22Rv1 (cell line): ENCODE results near the gene SLC9A9.

ENCODE experiments used
- H3K27ac ChIP-seq: fragments of 450-650 bp; 2 replicates; pipeline ENCODE4 v1.5.1; 2017
- CTCF ChIP-seq: fragments of 450-650 bp; IDR thresholded peaks from 2 replicates; pipeline ENCODE4 v1.5.1; 2017; ENCODE audit warnings: mild to moderate bottlenecking
- ZFX ChIP-seq: fragments of 450-650 bp; IDR thresholded peaks from 2 replicates; pipeline ENCODE4 v1.6.1; 2017; ENCODE audit warnings: antibody characterized with exemption, borderline replicate concordance

SLC9A9 gene

DNA sequence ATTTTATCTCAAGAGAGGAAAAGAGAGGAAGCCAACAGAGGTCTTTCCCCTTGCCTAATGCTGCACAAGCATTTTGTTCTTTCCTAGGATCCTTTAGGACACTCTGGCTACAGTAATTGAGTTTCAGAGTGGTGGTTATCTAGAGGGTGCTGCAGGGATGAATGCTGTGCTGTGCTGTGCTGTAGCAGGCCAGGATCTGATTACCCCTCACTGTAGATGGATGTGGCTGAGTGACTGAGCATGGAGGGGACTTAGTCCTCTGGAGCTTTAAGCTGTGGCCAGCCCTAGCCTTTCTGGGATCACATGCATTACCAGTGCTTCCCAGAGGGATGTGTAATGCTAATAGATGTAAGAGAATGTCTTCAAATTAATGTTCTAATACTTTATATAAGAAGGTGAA lies 94.8 kb downstream of the SLC9A9 start:
- H3K27ac ChIP-seq, result no peak overlapping the region
- TF ChIP-seq ZFX, result no peak

DNA sequence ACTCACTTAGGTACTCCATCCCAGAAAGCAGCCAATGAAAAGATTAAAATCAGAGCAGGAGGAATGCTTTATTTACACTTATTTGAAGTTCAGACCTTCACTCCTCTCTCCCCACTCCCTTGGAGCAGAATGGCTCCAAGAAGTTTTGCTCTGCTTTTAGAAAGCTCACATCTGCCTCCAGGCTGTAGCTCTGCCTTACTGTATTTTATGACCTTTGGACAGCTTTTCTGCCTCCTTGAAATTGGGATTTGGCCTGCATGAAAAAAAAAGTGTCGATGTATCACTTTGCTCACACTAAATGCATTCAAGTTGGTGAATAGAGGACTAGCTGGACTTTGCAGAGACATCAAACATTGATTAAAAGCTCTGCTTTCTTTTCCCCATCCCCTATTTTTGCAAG lies 95.3 kb downstream of the SLC9A9 start:
- no peak overlapping the region for H3K27ac ChIP-seq
- TF ChIP-seq CTCF (no peak), ZFX (no peak)

DNA sequence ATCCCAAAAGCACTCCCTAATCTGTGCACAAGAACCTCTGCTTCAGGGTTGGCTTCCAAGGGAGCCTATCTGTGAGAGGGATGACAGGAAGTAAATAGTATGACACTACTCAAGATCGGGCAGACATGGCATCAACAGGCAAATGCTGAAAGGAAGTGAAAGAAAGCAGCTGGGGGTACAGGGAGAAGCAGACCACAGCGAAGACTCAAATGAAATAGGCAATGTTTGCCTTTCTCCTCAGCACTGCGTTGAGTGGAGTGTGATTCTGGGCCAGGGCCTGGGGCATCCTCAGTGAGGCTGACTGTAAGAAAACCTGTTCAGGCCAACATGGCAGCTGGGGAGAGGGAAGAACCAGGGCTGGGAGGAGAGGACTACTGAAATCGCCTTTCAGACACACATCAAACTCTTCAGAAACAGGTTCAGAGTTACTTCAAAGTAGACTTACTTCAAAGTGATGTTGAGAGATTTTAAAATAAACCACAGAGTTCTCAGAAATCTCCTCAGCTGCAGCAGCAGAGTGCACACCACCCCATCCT lies 96.6 kb downstream of the SLC9A9 start:
- H3K27ac ChIP-seq, result no peak overlapping the region
- TF ChIP-seq CTCF (no peak), ZFX (no peak)

DNA sequence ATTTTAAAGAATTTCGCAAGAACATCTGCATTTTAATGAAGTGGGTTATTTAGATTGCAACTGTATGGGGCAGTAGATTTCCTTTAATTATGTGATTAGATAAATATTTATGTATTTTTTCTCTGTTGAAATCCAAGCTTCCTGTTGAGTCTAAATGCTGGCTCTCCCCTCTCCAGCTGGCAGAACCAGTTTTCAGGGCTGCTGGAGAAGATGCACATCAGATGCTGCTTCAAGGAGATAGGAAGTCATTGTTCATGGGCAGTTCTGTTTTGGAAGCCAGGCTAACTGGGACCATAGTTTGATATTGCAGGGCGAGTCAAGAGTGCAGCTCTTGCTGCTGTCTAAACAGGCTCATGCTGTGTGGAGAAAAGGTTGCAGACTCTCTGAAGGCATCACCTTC lies 97.4 kb downstream of the SLC9A9 start:
- H3K27ac ChIP-seq, result no peak overlapping the region
- TF ChIP-seq ZFX, result no peak
- TF ChIP-seq CTCF, result no peak

- H3K27ac ChIP-seq, result no peak overlapping the region
- no peak for TF ChIP-seq CTCF
- no peak for TF ChIP-seq ZFX
Measured at GRCh38 chr3:143749926-143750325, 98.3 kb downstream of the SLC9A9 start.

DNA sequence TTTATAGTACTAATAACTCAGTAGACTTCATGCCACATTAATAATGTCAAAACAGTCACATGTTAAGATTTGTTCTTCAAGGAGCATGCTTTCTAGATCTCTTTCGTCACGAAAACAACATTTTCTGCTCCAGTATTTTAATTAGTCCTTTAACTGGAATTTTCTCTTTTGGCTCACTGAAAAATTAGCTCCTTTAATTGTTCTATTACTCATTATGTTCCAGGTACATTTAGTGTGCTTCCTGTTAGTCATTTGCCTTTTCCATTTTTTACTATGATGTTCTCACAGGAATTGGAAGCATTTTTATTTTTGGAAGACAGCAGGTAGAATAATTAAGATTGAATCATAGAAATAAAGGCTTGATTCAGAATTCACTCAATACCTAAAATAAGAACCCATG lies 111.2 kb downstream of the SLC9A9 start:
- TF ChIP-seq CTCF, result no peak
- TF ChIP-seq ZFX, result no peak
- H3K27ac ChIP-seq, result no peak overlapping the region

DNA sequence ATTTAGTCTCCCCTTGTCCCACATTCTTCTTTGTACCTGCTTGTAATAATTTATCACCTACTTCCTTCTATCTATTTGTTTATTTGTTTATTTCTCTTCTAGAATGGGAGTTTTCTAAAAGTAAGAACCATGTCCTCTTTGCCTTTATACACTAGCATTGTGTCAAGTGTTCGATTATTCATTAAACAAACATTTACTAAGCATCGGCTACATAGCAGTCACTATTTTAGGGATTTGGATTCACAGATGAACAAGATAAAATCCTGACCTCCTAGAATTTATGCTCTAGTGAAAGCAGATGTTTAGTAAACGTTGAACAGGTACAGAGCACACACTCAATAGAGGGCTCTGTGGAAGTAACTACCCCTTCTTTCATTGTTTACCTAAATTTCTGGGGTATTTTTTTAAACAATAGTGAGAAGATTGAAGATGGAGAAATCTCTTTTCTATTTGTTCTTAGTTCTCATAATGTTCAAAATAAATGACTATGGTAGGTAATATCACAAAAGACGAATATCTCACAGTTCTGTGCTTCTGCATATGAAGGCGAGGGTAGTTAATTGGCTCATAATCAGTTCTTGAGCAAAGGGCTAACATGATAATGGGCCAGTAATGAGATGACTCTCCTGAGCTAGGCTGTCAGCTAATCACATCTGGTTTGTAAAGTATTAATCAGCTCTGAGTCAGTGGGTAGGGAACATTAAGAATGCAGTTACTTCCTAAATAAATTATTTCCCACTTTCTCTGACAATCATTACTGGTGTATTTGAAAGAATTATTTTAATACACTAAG lies 111.9 kb downstream of the SLC9A9 start:
- TF ChIP-seq CTCF, result no peak
- TF ChIP-seq ZFX, result no peak
- H3K27ac ChIP-seq, result no peak overlapping the region
